Suppressor macrophage treated with lipopolysaccharide for 4 hours (primary cell): ENCODE results near the gene FOXP1.
"Not testable (repeated sequence)": the region's sequence is repeated elsewhere in the genome, so short reads cannot be mapped to it uniquely, and the experiment has no call there.

Experiments used
- DNase-seq: peaks from one replicate; pipeline ENCODE4 v3.0.0-alpha.2; 2020

FOXP1 gene

DNA sequence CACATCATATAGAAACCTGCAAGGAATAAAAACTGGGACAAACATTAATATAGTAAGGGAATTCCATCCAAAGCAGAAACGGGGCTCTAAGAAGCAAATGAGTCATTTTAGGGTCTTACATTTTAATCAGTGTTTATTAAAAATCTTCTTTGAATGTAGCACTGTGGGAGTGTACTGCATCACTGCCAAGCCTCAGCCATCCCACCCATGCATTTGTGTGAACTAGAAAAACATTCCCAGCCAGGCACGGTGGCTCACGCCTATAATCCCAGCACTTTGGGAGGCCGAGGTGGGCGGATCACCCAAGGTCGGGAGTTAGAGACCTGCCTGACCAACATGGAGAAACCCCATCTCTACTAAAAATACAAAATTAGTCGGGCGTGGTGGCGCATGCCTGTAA lies 57.1 kb downstream of the FOXP1 start:
- not testable (repeated sequence) for DNase-seq

DNA sequence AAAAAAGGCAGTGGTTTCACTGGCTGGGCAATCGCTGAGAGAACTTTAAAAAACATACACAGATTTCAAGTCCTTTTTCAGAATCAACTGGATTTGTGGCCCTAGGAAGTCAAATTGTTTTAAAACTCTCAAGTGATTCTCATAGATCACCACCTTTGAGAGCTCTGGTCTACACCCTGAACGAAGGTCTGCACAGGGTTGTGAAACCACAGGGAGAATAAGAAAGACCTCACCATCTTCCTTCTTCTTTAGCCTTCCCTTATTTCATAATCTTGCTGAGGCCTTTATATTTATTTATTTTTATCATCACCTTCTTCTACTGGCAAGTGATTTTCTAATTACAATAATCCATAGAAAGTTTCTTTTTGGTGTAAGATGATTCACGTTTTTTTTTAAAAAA lies 58.1 kb downstream of the FOXP1 start:
- DNase-seq = no peak

DNA sequence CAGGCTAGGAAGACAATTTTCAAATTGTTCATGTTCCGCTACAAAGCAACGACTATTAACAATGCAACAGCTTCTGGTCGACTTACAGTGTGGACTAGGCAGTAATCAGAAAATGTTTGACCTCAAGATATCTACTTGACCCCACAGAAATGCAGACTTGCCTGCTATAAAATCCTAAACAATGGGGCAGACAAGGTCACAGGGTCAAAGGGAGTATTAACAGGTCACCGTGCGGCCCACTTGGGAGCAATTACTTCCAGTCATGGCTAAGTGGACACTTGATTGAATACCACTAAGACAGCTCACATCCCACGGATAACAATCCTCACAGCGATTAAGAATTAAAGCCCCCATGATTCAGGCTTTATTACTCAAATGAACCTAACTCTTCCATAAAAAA lies 58.9 kb downstream of the FOXP1 start:
- DNase-seq = no peak

DNA sequence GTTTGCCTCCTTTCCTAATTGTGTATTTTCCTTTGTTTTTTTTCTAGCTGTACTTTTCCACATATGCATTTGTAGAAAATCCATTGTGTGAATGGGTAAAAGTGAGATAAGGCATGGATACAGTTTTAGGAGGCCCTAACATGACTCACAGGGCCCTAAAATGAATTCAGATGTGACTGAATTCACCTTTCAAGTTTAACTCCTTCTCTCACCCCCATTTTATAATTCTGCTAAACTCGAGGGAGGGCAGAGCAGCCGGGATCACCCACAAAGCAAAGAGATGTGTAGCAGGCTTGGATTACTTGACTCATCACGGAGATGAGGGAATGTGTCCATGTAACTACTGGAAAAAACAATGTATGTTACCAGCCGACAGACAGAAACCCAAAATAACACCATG lies 59.9 kb downstream of the FOXP1 start:
- DNase-seq = no peak

DNA sequence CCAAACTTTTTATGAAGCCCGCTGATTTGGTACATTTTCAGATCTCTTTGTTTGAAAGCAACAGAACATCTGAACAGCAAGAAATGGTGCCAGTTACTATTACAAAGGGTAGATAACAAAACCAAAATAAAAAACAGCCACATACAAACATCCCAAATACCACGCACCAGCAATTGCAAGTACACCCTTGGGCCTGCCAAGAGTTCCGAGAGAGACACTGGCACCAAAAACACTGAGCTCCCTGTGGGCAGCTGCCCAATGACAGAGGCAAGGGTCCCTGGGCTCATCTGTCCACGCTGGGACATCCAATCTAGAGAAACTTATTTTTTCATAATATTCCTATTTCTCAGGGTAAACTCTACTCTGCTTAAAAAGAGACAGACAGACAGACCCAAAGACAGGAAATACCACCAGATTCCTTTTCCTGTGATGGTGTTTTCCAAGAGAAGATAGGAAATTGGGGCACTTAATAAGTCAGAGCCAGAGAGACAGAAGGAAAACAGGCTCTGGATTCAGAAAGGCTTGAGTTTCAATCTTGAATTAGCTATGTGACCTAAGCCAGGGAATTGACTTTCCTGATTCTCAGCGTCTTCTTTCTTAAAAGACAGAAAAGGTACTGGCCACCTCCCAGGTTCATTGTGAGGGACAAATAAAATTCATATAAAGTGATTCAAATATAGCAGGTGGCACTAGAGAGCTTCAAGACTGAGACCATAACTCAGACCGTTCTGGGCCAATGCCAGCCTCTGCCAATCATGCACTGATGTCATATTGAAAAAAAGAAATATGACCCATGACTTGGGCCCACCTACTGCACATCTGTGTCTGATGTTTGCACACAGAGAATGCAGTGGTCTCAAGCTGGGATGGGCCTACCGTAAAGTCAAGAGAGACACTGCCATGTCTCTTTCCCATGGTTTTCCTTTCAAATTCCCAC lies 61.3 kb downstream of the FOXP1 start:
- no peak for DNase-seq

DNA sequence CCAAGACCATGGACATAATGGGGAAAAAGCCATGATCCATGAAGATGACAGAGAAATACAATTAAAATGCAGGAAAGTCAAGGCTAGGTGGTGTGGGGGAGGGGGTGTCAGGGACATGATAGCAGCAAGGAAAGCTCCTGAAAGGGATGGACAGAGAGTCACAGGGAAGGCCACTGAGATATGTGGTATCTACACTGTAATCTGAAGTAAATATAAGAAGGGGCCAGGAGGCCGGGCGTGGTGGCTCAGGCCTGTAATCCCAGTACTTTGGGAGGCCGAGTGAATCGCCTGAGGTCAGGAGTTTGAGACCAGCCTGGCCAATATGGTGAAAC lies 62.5 kb downstream of the FOXP1 start:
- DNase-seq = no peak

DNA sequence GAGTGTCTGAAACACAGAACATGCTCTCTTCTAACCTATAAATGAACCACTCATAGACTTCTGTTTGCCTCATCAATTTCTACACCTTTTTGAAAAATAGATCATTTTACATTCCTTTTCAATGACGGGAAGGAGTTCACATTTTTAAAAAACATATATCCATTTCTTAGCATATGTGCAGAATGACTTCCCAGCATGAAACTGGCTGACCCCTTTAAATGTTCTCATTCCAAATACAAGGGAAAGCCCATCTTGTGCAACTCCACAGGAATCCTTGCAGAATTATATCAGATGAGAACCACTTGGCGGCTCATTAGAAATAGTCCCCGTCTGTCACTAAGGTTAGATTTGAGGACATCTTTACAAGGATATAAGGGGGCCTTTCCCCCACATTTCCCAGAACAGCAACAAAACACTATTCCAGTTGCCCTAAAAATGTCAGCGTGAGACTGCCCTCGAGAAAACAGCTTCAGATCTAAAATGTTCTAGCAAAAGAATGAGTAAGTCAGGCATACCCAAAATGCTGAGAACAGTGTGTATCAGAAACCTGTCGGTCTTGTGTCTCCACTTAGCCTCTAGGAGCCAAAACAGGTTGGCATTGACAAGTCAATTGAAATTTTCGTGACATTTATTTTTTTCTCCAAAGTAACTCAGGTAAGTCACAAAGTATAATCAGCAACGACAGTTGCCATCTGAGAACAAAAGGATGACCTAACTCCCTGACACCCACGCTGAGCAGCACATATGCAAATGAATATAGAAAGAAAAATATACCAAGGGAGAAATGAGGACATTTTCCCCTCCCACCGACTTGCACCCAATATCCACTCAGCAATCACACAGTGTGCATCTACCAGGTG lies 63.1 kb downstream of the FOXP1 start:
- no peak for DNase-seq

DNA sequence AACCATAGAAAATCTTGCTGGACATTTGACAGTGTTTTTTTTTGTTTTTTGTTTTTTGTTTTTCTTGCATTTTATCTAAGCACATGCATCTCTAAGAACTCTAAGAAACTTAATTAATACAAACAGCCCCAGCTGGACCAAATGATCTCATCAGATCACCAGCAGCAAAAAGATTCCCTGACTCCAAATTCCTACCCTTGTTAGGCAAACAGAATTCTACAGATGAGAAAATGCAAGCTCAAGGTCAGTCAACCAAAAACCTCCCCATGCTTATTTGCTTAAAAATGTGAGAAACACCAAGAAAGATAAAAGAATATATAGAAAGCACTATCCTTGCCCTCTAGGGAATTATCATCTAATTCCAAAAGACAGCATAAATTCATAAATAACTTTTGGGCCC lies 65.4 kb downstream of the FOXP1 start:
- DNase-seq = no peak

DNA sequence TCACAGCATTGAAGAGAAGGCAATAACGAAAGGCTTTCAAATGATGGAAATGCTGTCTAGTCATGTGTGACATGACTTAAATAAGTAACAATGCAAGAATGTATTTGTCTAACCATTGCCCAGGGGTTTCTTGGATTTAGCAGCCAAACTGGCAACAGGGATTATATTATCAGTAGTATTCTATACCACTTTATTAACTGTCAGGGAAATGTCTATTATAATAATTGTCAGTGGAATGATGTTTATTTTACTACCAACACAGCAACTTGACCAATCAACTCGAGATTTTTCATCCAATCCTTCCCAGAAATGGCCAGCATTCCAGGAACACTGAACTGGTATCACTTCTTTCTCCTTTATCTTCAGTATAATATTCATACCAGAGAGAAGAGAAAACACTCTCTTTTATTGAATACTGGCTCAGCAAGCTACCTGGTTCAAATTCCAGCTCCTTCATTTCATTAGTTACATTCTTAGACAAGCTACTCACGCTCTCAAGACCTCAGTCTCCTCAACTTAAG lies 66.2 kb downstream of the FOXP1 start:
- DNase-seq = no peak

DNA sequence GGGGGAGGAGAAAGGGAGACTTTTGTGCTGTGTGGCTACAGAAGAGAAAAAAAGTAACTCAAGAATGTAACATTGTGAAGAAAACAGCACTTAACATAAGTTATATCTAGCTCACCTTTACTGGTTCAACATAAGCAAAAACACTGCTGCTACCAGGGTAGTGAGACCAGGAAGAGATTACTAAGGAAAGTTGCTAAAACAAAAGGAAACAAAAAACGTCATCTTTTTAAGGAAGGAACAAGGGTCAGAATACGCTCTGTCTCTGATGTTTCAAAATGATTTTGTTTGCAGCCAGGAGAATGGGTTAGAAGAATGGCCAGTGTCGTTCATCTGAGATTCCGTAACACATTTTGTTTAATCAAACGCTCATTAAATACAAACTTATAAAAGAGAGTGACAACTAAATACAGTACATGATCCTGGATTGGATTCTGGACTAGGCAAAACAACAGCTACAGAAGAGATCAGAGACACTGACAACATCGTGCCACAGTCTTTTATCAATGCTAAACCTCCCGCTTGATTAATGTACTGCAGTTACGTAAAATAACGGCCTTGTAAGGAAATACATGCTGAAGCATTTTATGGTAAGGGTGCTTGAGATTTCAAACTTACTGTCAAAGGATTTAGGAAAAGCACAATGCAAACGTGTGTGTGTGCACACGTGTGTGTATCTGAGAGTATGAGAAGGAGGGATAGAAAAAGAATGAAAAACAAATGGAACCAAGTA lies 67.7 kb downstream of the FOXP1 start:
- DNase-seq = peak; percentile 56

DNA sequence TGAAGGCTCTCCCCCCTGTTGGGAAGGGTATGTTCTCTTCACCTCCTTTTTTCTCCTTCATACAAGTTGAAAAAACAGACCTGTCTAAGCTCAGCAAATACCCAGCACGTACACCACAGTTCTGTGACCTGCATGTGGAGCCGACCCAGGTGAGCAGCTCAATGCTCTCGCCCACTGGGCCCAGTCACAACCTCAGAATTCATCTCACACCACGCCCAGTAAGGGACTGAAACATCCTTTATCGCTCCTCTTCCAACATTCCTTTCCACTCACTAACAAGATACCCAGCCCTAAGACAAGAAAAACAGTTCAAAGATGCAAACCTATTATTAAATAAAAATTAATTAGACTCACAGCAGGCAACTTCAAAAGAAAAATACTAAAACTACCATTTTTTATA lies 68.9 kb downstream of the FOXP1 start:
- DNase-seq = no peak

DNA sequence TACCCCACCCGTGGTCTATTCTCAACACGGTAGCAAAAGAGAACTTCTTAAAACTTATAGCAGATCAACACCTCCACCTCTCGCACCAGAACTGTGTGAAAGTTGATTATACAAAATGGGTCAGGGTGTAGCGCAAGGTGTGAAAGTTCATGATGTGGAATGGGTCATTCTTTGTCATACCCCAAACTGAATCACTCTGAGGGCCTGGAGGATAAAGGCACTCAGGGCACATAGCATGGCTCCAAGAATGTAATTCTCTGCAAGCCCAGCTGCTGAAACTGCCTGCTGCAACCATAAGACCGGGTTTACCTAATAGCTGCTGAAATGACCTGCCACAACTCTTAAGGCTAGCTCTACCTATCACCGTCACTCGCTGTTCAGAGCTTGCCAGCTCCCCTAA lies 70.0 kb downstream of the FOXP1 start:
- DNase-seq = no peak

DNA sequence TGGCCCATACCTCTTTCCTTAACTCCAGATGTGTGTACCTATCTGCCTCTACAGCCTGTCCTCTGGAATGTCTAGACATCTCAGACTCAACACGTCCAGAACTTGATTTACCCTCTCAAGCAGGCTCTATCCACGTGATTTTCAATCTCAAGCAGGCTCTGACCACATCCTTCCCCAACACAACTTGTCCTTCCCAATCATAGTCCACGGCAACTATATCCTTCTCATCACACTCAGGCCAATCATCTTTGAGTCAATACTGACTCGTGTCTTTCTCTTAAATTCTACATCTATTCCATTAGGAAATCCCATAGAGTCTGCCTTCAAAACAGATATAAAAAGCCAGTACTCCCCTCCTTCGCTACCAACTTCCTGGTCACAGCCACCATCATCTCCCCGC lies 70.4 kb downstream of the FOXP1 start:
- no peak for DNase-seq

DNA sequence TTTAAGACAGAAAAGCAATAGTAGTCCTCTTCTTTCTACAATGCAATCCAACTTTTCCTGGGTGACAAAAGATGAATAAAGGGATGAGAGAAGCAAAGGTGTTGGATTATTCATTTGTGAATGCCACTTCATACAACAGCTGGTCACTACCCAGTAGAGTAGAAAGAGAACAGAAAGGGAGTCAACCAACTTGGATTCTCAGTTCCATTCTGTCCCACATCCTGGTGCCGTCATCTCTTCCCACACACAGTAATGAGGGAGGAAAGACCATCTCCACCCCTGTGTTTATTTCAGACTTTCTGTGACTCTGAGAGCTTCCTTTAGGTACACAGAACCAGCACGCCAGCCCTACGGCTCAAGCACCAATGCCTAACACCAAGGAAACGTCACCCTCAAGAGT lies 71.0 kb downstream of the FOXP1 start:
- DNase-seq = peak; percentile 33

DNA sequence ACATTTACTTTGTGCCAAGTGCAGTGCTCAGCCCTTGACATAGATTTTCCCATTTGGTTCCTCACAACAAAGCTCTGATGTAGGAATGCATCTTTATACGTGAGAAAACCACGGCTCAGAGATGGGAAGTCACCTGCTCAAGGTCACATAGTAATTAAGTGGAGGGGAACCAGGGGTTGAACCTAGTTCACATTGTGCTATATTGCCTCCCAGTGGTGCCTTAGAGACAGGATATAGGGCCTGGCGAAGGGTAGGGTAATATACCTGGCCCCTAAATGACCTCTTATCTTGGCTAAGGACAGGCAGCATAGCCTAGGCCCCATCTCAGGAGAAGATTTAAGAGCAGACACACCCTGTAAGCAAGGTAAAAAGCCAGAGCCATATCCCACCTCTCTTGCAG lies 71.5 kb downstream of the FOXP1 start:
- no peak for DNase-seq

DNA sequence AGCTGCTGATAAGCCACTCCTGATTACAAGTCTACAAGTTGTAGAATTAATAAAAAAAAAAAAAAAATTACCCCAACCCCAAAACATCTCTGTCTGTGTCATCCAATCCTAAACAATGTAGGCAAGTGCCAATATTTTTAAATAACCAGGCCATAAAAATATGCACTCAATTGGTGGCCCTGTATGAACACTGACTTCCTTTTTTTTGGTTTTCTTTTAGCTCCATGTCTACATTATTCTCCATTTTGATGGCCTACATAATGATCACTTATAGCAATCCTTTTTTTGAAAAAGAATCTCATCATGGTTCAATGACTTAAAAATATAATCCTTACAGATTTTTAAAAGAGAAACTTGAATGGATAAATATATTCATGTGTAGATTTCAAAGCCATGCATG lies 72.1 kb downstream of the FOXP1 start:
- no peak for DNase-seq

DNA sequence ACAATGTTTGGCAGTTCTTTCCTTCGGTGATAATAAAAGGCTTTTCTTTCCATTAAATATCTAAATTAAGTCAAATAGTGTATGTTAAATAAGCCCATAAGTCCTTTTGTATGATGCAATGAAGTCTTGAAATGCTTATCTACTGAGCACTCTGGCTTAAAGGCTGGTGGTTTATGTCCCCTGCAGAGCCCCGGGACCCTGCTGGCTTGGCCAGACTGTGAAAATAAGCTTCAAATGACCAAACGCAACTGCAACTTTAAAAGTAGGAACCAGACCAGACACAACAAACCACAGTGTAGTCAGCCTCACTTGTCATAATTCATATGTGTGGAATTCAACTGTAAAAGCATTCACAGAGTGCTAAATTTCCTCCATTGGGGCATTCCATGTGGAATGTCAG lies 72.5 kb downstream of the FOXP1 start:
- DNase-seq = no peak

DNA sequence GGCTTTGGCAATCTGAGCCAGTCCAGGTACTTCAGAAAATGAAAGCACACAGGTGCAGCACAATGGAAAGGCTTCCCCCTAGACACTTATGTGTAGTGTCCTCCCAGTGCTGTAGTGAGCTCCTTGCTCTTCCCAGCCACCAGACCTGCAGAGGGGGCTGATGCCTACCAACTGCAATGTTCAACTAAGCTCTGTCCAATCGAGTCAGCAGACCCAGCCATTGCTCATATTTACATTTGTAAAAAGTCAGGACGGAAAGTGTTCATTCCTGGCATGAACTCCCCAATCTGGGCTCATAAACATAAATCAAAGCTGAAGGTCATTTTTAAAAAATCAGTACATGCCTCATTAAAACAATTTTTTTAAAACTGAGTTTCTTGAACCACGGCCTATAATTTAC lies 73.0 kb downstream of the FOXP1 start:
- DNase-seq = no peak

DNA sequence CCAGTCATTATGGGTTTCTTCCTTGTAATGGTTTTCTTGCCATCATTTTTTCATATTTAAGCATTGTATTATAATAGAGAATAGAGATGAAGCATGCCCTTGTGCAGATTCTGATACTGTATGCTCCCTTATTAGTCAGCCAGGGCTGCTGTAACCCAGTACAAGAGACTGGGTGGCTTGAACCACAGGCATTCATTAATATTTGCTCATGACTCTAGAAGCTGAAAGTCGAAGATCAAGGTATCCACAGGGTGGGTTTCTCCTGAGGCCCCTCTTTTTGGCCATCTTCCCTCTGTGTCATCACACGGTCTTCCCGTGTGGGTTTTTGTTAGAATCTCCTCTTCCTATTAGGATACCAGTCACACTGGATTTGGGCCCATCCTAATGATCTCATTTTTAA lies 74.5 kb downstream of the FOXP1 start:
- DNase-seq = no peak

DNA sequence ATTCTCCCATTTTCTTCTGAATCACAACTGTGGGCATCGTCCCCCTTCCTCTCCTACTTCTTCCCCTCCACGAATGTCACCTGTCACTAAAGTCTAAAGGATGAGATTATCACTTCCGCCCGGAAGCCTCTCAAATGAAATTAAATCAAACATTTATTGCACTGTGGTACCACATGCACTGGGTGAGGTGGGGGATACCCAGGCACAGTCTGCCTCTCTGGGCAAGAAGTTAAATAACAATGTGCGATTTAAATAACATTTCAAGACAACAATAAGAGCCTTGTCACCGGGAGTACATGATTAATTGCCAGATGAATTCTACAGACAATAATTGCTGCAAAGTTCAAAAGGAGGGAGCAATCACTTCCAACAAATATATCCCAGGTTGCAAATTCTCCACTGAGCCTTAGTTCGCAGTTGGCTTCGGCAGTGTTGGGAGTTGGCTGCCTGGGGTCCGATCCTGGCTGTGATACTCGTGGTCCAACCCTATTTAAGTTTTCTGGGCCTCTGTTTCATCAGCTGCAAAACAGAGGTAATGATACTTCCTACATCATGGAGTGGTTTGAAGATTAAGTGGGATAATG lies 77.7 kb downstream of the FOXP1 start:
- DNase-seq = no peak

DNA sequence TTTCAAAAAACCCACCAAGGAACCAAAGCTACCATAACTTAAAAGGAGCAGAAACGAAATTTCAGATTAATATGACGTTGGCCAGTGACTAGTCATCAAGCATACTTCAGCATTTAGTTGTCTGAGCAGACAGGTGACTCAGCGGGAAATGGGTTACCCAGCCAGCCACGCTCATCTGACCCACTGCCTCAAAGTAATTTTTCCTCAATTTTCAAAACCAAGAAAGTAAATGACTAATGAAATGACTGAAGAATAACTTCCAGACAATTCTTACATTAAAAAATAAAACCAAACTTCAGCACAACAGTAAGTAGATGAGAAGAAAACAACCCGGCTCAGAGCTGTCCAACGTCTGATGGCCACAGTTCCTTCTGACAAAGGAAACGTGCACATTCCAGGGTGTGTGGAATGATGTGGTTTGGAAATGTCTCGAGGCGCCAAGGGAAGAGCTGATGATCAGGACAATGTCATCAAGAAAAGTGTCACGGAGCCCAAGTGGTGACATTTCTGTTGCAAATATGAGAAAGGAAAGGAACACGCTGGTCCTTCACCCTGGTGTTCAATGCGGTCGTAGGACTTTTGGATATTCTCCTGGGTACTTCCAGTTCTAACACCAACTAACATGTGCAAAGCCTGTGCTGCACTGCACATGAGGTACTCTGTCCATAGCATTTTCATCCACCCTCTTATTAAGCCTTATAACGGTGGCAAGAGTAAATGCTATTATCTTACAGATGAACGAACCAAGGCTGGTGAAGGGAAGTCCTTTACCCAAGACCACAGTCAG lies 79.1 kb downstream of the FOXP1 start:
- peak; percentile 88 for DNase-seq
